Breast epithelium (tissue), 3 donors: ENCODE results near the gene KPTN.

Source experiments
- POLR2AphosphoS5 ChIP-seq, 3 donors: sonication (generic); formaldehyde crosslinking; IDR thresholded peaks; one replicate each; pipeline ENCODE4 v1.6.1; 2017; ENCODE audit warnings: antibody characterized with exemption in 3 of 3
- TF ChIP-seq, protein P1 (sequence below), 3 donors: fragments of 450-650 bp; IDR thresholded peaks; one replicate each; pipeline ENCODE4 v1.5.1; 2016 to 2017; ENCODE audit warnings: antibody characterized with exemption in 3 of 3, mild to moderate bottlenecking in 3 of 3, moderate library complexity in 3 of 3

GRCh38 chr19:47436712-47437401, 47.2 kb downstream of the KPTN start:
- TF ChIP-seq, protein P1, sequence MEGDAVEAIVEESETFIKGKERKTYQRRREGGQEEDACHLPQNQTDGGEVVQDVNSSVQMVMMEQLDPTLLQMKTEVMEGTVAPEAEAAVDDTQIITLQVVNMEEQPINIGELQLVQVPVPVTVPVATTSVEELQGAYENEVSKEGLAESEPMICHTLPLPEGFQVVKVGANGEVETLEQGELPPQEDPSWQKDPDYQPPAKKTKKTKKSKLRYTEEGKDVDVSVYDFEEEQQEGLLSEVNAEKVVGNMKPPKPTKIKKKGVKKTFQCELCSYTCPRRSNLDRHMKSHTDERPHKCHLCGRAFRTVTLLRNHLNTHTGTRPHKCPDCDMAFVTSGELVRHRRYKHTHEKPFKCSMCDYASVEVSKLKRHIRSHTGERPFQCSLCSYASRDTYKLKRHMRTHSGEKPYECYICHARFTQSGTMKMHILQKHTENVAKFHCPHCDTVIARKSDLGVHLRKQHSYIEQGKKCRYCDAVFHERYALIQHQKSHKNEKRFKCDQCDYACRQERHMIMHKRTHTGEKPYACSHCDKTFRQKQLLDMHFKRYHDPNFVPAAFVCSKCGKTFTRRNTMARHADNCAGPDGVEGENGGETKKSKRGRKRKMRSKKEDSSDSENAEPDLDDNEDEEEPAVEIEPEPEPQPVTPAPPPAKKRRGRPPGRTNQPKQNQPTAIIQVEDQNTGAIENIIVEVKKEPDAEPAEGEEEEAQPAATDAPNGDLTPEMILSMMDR (IDR thresholded peaks at IDR 0.05), result peak; percentile 82 to 95 (median 94)
- peak in 2 of 3 donors; percentile 38 to 62 for TF ChIP-seq POLR2AphosphoS5 (IDR thresholded peaks at IDR 0.05)
